ENCODE data around the gene KRT3. TPM values are rescaled to one million over a fixed set of nuclear protein-coding genes. Genes with fewer than 3 reads are reported as not detected.

Gene KRT3
- total RNA-seq, 1 donor: not detected

- Histone ChIP-seq H4K20me1 (ENCODE audit: insufficient read depth, low read length) (no peaks in the 10 kb centered on the region), H3K27me3 (ENCODE audit: insufficient read depth, low read length) (peaks cover 8% of the 10 kb centered on the region), H2AFZ (ENCODE audit: low read length) (no peak overlapping the region), H3K9me3 (ENCODE audit: low read depth, low read length) (no peaks in the 10 kb centered on the region), H3K36me3 (ENCODE audit: insufficient read depth, low read length) (no peaks in the 10 kb centered on the region), H3K27ac (ENCODE audit: low read depth, low read length) (no peak overlapping the region), H3K4me3 (ENCODE audit: insufficient read depth, low read length) (no peak overlapping the region), H3K79me2 (ENCODE audit: insufficient read depth, low read length) (no peaks in the 10 kb centered on the region), H3K4me1 (ENCODE audit: insufficient read depth, low read length) (peaks cover 7% of the 10 kb centered on the region), H3K4me2 (ENCODE audit: insufficient read depth, low read length) (no peak overlapping the region)
- TF ChIP-seq CTCF (IDR thresholded peaks at IDR 0.05; ENCODE audit: extremely low read depth, low read depth, low read length): no peak
- no peak for DNase-seq (ENCODE audit: insufficient read length, low spot score, missing footprints)
Observed at GRCh38 chr12:52823761-52824450, 28.0 kb upstream of the KRT3 start.

DNA sequence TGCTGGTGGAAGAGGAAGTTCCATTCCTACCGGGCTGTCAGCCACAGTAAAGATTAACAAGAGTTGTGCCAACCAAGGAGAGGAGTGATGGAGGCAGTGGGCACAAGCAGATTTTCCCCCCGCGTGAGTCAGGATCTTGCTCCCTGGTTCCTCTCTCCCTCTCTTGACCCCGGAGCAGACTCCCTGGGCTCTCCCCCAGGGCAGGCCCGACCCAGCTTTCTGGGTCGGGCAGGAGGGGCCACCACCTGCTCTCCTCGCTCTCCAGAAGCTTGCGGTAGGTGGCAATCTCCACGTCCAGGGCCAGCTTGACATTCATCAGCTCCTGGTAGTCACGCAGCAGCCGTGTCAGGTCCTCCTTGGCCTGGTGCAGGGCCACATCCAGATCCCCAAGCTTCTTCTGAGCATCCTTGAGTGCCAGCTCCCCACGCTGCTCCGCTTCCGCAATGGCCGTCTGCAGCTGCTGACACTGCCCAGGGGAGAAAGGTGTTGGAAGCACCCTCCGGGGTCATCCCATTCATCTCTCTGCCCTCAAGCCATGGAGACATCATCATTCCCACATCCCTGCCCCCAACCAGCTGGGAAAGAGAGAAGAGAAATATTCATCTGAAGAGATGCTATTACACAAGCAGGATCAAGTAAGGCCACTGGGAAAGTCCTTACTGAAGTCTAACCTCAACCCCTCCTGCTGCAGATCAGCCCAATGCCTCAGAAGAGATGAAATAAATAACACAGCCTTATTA is 27.0 kb upstream of the KRT3 start:
- peaks cover 17% of the 10 kb centered on the region for H3K27me3 ChIP-seq (ENCODE audit: insufficient read depth, low read length)
- H3K4me1 ChIP-seq (ENCODE audit: insufficient read depth, low read length): peaks cover 7% of the 10 kb centered on the region
- H3K79me2 ChIP-seq (ENCODE audit: insufficient read depth, low read length): no peaks in the 10 kb centered on the region
- no peak for TF ChIP-seq CTCF (IDR thresholded peaks at IDR 0.05; ENCODE audit: extremely low read depth, low read depth, low read length)
- DNase-seq (ENCODE audit: insufficient read length, low spot score, missing footprints): no peak
- H3K9me3 ChIP-seq (ENCODE audit: low read depth, low read length): no peaks in the 10 kb centered on the region
- H3K4me2 ChIP-seq (ENCODE audit: insufficient read depth, low read length): peak overlapping the region; percentile 27
- no peaks in the 10 kb centered on the region for H4K20me1 ChIP-seq (ENCODE audit: insufficient read depth, low read length)
- no peak overlapping the region for H3K27ac ChIP-seq (ENCODE audit: low read depth, low read length)
- H2AFZ ChIP-seq (ENCODE audit: low read length): no peak overlapping the region
- H3K36me3 ChIP-seq (ENCODE audit: insufficient read depth, low read length): no peaks in the 10 kb centered on the region
- no peak overlapping the region for H3K4me3 ChIP-seq (ENCODE audit: insufficient read depth, low read length)

GRCh38 chr12:52821826-52822660 is 26.1 kb upstream of the KRT3 start:
- Histone ChIP-seq H2AFZ (ENCODE audit: low read length) (peak overlapping the region; percentile 42), H3K27ac (ENCODE audit: low read depth, low read length) (no peak overlapping the region), H3K4me2 (ENCODE audit: insufficient read depth, low read length) (peak overlapping the region; percentile 27), H3K4me1 (ENCODE audit: insufficient read depth, low read length) (peaks cover 7% of the 10 kb centered on the region), H3K9me3 (ENCODE audit: low read depth, low read length) (no peaks in the 10 kb centered on the region), H3K27me3 (ENCODE audit: insufficient read depth, low read length) (peaks cover 22% of the 10 kb centered on the region), H3K36me3 (ENCODE audit: insufficient read depth, low read length) (no peaks in the 10 kb centered on the region), H3K4me3 (ENCODE audit: insufficient read depth, low read length) (no peak overlapping the region), H3K79me2 (ENCODE audit: insufficient read depth, low read length) (no peaks in the 10 kb centered on the region), H4K20me1 (ENCODE audit: insufficient read depth, low read length) (no peaks in the 10 kb centered on the region)
- no peak for TF ChIP-seq CTCF (IDR thresholded peaks at IDR 0.05; ENCODE audit: extremely low read depth, low read depth, low read length)
- DNase-seq (ENCODE audit: insufficient read length, low spot score, missing footprints): peak; percentile 89

Data from osteoblast (primary cell).